ENCODE data around the gene NKAIN4. TPM values are rescaled to one million over a fixed set of nuclear protein-coding genes. Genes with fewer than 3 reads are reported as not detected.

NKAIN4 gene
- polyA plus RNA-seq, 3 donors = 27.2 to 43.8 (median 41.1) TPM

DNA sequence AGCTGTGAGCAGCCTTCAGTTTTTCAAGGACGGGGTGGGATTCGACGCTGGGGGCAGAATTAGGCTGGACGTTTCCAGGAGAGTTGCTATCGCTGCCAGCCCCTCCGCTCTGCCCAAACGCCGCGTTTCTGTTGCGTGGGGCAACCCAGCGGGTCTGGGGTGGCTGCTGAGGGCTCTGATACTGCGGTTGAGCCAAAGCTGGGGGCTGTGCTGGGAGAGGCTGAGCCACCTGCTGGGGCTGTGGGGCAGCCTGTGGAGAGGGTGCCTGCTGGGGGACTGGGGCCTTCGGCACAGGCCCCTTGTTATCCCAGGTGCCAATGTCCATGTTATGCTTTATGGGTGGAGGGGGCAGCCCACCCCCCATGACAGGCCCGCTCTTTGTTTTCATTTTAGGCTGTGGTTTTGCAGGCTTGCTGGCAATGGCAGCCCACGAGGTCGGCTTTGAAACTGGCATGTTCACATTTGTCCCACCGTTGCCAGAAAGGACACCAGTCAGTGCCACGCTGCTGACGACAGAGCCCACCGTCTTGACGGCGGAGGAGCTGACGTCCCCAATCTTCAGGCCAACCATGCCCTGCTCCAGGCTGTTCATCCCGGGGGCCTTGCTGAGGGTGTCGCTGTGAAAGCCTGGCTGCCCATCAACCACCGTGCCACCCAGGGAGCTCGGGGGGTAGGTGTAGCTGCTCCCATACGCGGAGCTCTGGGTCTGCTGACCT lies 51.3 kb downstream of the NKAIN4 start:
- no peak for DNase-seq

DNA sequence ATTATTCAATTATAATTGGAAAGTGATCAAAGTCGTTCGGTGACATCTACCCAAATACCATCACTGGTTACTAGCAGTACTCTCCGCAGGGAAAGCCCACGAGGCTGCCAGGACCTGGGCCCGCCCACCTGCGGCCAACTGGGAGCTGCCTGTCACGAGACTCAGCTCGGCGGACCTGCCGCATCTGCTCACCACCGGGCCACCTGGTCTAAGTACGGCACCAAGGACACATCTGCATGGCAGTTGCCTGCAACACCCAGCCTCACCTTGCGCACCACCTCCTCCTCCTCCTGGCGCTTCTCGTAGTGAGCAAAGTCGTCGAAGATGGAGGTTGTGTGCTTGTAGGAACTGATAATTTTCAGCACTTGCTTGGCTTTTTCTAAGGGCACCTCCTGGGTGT lies 52.2 kb downstream of the NKAIN4 start:
- no peak for DNase-seq

DNA sequence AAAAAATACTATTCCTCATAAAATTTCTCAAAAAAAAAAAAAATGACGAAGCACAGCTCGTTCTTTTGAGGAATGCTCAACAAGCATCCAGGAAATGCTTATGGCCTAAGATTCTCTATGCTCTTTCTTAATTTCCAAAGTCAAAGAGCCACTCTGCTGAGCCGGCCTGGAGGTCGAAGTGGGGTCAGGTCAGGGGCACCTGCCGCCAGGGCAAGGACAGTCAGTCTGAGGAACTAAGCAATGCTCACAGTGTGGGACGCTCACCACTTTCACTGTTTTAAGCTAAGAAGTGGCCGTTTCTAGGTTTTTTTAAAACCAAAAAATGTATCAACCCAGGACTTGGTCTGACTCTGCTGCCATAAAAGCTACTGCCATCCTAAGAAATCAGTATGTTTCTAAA lies 55.7 kb downstream of the NKAIN4 start:
- no peak for DNase-seq

DNA sequence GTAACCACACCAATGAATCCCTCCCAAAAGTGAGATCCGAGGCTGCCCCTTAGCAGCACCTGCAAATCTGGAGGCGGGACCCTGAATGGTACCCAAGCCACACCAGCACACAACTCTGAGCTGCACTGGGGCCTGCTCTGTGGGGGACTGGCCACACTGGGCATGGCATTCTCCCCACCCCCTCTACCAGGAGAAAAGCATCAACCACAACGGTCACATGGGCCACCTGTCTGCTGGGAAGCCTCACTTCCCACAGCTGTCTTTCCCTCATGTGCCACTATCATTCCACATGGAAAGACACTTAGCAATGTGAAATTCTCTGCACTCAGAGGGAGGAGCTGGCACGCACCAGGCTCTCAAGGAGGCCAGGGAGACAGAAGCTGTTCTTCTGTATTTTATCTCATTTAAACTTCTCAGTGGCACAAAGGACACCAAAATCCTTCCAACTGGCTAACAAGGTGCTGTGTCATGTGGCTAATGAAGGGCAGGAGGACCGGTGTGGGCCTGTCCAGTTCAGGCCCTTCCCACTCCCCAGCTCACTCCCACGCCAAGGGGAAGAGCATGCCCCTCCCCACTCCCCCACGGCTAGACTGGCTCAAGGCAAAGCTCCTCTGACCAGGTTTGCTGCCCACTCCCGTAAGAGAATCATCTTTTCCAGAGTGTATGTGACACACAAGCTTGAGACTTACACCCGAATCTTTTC lies 57.3 kb downstream of the NKAIN4 start:
- DNase-seq = no peak

- no peak for DNase-seq
Observed at GRCh38 chr20:63194797-63195173, 59.5 kb downstream of the NKAIN4 start.

DNA sequence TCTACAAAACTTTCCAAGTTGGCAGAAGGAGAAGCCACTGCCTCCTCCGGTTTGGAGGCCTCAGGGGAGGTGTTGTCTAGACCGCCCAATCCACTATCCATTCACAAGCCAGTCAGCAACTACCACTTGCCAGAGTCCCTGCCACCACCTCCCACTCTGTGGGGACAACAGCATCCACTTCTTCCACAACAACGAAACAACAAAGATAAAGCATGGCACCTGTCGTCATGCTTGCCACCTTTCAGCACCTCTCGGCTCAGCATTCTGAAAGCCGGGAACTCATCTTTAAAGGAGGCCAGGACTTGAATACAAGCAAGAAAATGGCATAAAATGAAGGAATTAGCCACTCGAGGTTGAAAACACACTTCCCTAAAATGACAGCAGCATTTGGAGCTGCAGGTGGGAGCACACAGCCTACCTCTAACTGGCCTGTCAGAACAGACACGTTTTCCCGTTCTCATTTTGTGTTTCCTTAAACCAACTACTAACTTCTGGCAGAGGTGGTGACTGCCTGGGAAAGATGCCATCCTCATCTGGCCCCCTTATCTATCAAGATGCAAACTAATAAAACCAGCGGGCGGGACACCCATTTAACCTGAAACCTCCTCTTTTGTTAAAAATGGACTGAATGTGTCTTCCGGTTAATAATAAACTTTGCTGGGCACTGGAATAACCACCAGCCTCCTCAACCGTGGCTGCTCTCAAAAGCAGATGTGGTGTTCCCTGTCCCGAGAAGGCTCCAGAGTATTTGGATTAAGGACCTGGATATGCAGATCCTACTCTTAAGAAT lies 60.1 kb downstream of the NKAIN4 start:
- DNase-seq = no peak

GRCh38 chr20:63192721-63193120 lies 61.5 kb downstream of the NKAIN4 start:
- no peak for DNase-seq

DNA sequence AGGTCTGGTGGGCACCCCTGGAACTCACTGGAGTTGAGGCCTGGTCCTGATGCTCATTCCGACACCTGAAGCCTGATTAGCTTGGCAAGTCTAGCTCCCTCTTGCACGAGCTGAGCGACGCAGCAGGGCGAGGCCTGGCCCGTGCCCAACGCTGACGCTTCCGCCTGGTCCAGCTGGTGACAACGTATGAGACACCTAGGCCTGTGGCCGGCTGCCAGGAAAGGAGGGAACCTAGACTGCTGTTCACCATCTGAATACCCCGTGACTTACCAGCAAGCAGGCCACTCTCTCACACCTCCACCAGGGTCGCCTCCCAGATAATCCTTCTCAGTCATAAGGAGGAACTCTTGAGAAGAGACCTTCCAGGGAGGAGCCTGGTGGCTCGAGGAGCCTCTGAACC lies 62.9 kb downstream of the NKAIN4 start:
- no peak for DNase-seq

GRCh38 chr20:63190828-63191227 lies 63.4 kb downstream of the NKAIN4 start:
- no peak for DNase-seq

Other genes with a start within 250 kb of the NKAIN4 start
- under 1 TPM in 1 of 3 donors, not detected in 2; 0.07 TPM for gene BHLHE23, start 247.5 kb downstream of the NKAIN4 start, polyA plus RNA-seq (ENCODE audit: insufficient read length in 3 of 3)
- gene YTHDF1, start 38.3 kb downstream of the NKAIN4 start, polyA plus RNA-seq (ENCODE audit: insufficient read length in 3 of 3) = 10 to 100 TPM; 42.7 to 44.6 (median 44.4) TPM
- gene BIRC7, start 18.6 kb downstream of the NKAIN4 start, polyA plus RNA-seq (ENCODE audit: insufficient read length in 3 of 3) = 1 to 10 TPM in 1 of 3 donors, under 1 TPM in 2; 0.61 to 1.3 (median 0.75) TPM
- 10 to 100 TPM; 72.4 to 83.1 (median 77.7) TPM for gene ARFGAP1, start 18.4 kb upstream of the NKAIN4 start, polyA plus RNA-seq (ENCODE audit: insufficient read length in 3 of 3)
- 1 to 10 TPM in 2 of 3 donors, under 1 TPM in 1; 0.95 to 1.2 (median 1.1) TPM for gene COL20A1, start 38.7 kb upstream of the NKAIN4 start, polyA plus RNA-seq (ENCODE audit: insufficient read length in 3 of 3)
- gene CHRNA4, start 106.9 kb upstream of the NKAIN4 start, polyA plus RNA-seq (ENCODE audit: insufficient read length in 3 of 3) = 10 to 100 TPM in 2 of 3 donors, 1 to 10 TPM in 1; 8.6 to 23.6 (median 19.1) TPM
- gene KCNQ2, start 218.2 kb upstream of the NKAIN4 start, polyA plus RNA-seq (ENCODE audit: insufficient read length in 3 of 3) = 1 to 10 TPM; 7.1 to 8.9 (median 8.1) TPM
- gene EEF1A2, start 244.6 kb upstream of the NKAIN4 start, polyA plus RNA-seq (ENCODE audit: insufficient read length in 3 of 3) = 1 to 10 TPM in 2 of 3 donors, under 1 TPM in 1; 0.96 to 2.4 (median 1.2) TPM

All from renal pelvis (tissue), 4 donors.